B cell (primary cell): Measurements from ENCODE around the gene PGPEP1.

Experiments
- CTCF ChIP-seq: fragments of 200-600 bp; IDR thresholded peaks from one replicate; pipeline ENCODE4 v1.8.0; 2022; ENCODE audit warnings: antibody characterized with exemption, mild to moderate bottlenecking
- EZH2 ChIP-seq: IDR thresholded peaks from 2 replicates; pipeline ENCODE4 v1.6.1; 2012; ENCODE audit warnings: borderline replicate concordance, low read depth, mild to moderate bottlenecking, moderate library complexity, low read length; ENCODE audit not compliant: insufficient read depth, poor library complexity, severe bottlenecking

DNA sequence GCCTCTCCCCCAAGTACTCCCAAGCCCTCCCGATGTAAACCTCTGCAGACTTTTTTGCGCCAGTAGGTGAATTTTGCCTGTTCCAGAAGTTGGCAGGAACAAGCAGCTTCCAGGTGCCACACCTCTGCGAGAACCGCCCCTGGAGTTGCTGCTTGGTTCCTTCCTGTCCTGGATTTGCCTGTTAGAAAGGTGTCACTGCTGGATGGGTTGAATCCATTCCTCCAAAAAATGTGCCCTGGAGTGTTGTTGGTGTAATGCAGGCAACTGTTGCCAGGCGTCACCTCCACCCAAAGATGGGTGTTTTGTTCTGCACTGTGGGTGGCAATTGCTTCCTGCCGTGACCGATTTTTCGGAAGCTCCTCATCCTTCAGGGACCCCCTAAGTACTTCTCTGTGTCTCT lies 5.7 kb downstream of the PGPEP1 start:
- TF ChIP-seq CTCF (no peak), EZH2 (no peak)
